Measurements from ENCODE around the gene KIF3A.

DNA sequence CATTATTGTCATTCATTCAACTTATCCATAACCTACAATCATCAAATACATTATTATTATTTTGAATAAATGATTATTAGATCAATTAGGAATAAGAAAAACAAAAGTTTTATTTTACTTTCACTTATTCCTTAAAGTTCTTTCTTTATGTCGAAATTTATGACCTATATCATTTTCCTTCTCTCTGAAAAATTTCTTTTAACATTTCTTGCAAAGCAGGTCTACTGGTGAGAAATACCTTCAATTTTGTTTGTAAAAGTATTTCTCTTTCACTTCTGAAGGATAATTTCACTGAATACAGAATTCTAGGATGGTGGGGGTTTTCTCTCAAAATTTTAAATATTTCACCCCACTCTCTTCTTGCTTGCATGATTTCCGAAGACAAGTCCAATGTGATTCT, 7.3 kb upstream of the KIF3A start:
- TF ChIP-seq, protein P1, sequence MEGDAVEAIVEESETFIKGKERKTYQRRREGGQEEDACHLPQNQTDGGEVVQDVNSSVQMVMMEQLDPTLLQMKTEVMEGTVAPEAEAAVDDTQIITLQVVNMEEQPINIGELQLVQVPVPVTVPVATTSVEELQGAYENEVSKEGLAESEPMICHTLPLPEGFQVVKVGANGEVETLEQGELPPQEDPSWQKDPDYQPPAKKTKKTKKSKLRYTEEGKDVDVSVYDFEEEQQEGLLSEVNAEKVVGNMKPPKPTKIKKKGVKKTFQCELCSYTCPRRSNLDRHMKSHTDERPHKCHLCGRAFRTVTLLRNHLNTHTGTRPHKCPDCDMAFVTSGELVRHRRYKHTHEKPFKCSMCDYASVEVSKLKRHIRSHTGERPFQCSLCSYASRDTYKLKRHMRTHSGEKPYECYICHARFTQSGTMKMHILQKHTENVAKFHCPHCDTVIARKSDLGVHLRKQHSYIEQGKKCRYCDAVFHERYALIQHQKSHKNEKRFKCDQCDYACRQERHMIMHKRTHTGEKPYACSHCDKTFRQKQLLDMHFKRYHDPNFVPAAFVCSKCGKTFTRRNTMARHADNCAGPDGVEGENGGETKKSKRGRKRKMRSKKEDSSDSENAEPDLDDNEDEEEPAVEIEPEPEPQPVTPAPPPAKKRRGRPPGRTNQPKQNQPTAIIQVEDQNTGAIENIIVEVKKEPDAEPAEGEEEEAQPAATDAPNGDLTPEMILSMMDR (IDR thresholded peaks at IDR 0.05), result no peak
- no peak for TF ChIP-seq POLR2A (IDR thresholded peaks at IDR 0.05)
